ENCODE data around the gene CNOT6.

Gene CNOT6

DNA sequence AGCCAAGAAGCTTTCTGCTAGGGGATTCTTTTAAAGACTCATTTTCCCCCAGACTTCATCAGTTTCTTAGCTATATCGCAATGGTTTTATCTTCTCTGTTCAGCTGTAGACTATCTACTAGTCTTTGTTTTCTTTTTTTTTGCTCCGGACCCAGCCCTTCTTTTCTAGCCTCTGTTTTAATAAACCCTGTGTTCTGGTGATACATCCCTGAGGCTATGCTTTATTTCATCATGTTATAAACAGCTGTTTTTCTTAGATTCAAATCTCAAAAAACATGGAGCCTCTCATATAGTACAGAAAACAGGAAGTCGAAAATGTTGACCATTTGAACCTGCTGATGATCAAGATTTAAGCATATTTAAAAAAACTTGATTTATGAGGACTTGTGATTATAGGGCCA, 59.4 kb downstream of the CNOT6 start:
- DNase-seq (ENCODE audit: low read depth): no peak
- TF ChIP-seq, protein P1, sequence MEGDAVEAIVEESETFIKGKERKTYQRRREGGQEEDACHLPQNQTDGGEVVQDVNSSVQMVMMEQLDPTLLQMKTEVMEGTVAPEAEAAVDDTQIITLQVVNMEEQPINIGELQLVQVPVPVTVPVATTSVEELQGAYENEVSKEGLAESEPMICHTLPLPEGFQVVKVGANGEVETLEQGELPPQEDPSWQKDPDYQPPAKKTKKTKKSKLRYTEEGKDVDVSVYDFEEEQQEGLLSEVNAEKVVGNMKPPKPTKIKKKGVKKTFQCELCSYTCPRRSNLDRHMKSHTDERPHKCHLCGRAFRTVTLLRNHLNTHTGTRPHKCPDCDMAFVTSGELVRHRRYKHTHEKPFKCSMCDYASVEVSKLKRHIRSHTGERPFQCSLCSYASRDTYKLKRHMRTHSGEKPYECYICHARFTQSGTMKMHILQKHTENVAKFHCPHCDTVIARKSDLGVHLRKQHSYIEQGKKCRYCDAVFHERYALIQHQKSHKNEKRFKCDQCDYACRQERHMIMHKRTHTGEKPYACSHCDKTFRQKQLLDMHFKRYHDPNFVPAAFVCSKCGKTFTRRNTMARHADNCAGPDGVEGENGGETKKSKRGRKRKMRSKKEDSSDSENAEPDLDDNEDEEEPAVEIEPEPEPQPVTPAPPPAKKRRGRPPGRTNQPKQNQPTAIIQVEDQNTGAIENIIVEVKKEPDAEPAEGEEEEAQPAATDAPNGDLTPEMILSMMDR (IDR thresholded peaks at IDR 0.05; ENCODE audit: low read depth, low read length, missing control alignments): no peak
- no peak overlapping the region for H3K4me3 ChIP-seq (ENCODE audit: low read depth, low read length)

DNA sequence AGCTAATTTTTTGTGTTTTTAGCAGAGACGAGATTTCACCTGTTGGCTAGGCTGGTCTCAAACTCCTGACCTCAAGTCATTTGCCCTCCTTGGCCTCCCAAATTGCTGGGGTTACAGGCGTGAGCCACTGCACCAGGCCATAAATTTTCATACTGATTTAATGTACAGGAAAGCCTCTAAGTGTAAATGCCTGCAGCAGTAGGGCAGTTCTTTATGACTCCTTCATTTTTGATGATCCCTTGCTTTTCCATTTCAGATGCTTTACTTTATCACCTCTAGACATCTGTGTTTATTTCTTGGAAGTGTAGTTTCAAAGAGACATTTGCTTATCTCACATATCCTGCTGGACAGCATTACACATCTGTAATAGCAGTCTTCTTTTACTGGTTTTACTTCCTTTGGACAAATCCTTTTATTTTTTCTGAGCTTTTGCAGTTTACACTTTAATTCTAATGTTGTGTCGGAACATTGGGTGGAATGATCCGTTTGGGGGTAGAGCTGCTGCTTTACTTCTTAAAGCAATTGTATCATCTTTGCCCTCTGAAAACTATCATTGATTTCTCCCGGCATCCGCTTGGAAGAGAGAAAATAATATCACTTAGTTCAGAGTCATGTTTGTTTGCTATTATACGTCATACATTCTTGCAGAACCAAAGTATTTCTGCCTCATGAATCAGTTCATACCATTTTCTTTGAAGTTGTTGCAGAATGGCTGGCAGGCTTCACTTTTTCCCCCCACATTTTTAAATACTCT, 61.2 kb downstream of the CNOT6 start:
- DNase-seq (ENCODE audit: low read depth): no peak
- TF ChIP-seq, protein P1 (IDR thresholded peaks at IDR 0.05; ENCODE audit: low read depth, low read length, missing control alignments): no peak
- no peak overlapping the region for H3K4me3 ChIP-seq (ENCODE audit: low read depth, low read length)

GRCh38 chr5:180557217-180557809, 63.1 kb downstream of the CNOT6 start:
- TF ChIP-seq, protein P1 (IDR thresholded peaks at IDR 0.05; ENCODE audit: low read depth, low read length, missing control alignments): no peak
- DNase-seq (ENCODE audit: low read depth): no peak
- H3K4me3 ChIP-seq (ENCODE audit: low read depth, low read length): no peak overlapping the region

GRCh38 chr5:180558232-180558631, 64.1 kb downstream of the CNOT6 start:
- TF ChIP-seq, protein P1 (IDR thresholded peaks at IDR 0.05; ENCODE audit: low read depth, low read length, missing control alignments): no peak
- no peak overlapping the region for H3K4me3 ChIP-seq (ENCODE audit: low read depth, low read length)
- DNase-seq (ENCODE audit: low read depth): no peak

DNA sequence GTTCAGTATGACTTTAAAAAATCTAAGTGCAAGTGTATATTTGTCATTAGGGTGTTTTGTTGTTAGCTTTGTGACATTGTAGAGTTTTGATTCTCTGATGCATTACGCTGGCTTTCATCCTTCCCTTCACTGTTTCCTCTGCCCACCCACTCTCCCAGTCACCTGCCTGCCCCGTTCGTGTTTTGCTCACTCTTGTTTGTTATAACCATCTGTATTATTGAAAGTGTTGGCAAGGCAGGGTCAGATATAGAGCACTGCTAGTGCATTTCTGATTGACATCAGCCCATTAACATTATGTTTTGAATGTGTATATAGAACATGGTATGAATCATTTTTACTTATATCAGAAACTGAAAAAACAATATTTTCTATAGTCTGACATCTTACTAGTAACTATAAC, 69.8 kb downstream of the CNOT6 start:
- DNase-seq (ENCODE audit: low read depth): no peak
- TF ChIP-seq, protein P1 (IDR thresholded peaks at IDR 0.05; ENCODE audit: low read depth, low read length, missing control alignments): no peak
- H3K4me3 ChIP-seq (ENCODE audit: low read depth, low read length): no peak overlapping the region

DNA sequence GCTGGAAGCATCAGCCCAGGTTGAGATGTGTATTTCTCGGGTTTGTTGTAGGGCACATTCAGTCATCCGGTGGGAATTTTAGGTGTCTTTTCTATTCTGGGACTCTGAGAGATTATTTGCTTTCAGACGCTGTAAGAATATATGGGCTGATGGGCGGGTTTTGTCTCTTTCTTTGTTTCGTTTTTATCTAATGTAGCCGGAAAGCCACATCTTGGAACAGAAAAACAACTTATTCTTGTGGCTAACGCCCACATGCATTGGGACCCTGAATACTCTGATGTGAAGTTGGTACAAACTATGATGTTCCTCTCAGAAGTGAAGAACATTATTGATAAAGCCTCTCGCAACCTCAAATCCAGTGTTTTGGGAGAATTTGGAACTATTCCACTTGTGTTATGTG, 74.7 kb downstream of the CNOT6 start:
- TF ChIP-seq, protein P1 (IDR thresholded peaks at IDR 0.05; ENCODE audit: low read depth, low read length, missing control alignments): no peak
- no peak overlapping the region for H3K4me3 ChIP-seq (ENCODE audit: low read depth, low read length)
- DNase-seq (ENCODE audit: low read depth): no peak

- H3K4me3 ChIP-seq (ENCODE audit: low read depth, low read length): no peak overlapping the region
- no peak for DNase-seq (ENCODE audit: low read depth)
- TF ChIP-seq, protein P1 (IDR thresholded peaks at IDR 0.05; ENCODE audit: low read depth, low read length, missing control alignments): no peak
Observed at GRCh38 chr5:180575571-180575970, 81.4 kb downstream of the CNOT6 start.

All from GM12864 (cell line).